ENCODE measurements around the gene RABGEF1. TPM values are rescaled to one million over a fixed set of nuclear protein-coding genes. Genes with fewer than 3 reads are reported as not detected.
A peak's percentile ranks its signal among the peaks of the same experiment; 100 is the strongest.

RABGEF1 gene
- total and polyA plus RNA-seq, 2 donors (not counting 1 experiment from before 2014, with no cell fraction given): 27.9 to 31.0 TPM

GRCh38 chr7:66732439-66732838 lies 8.1 kb upstream of the RABGEF1 start:
- no peak overlapping the region for H3K9ac ChIP-seq (ENCODE audit: low read length)
- peak overlapping the region; percentile 32 for H3K27ac Mint-ChIP-seq
- no peak overlapping the region for H3K27ac ChIP-seq (ENCODE audit: low read length in 2 of 2)
- peaks cover 14% of the 10 kb centered on the region for H4K20me1 ChIP-seq (ENCODE audit: control insufficient read depth, insufficient read depth, low read length, poor library complexity, severe bottlenecking)
- peaks cover 0 to 3% (median 0%) of the 10 kb centered on the region in 3 donors for H3K9me3 ChIP-seq (ENCODE audit: control extremely low read depth in 1 of 3, control insufficient read depth in 2 of 3, insufficient read depth in 1 of 3, low read length in 2 of 3)
- H3K4me2 ChIP-seq (replicated peaks; ENCODE audit: low read depth, low read length, poor library complexity, severe bottlenecking): no peak overlapping the region
- H3K4me3 ChIP-seq (ENCODE audit: control extremely low read depth in 1 of 5, extremely low read depth in 1 of 5, insufficient read depth in 1 of 5, low read depth in 2 of 5, low read length in 4 of 5): no peak overlapping the region
- no peak for ATAC-seq (ENCODE audit: low read depth)
- peaks cover 21 to 25% of the 10 kb centered on the region in 2 donors for H3K4me1 ChIP-seq (ENCODE audit: control insufficient read depth in 2 of 2, insufficient read depth in 2 of 2, low read length in 2 of 2)
- POLR2A ChIA-PET: no interaction called here
- H3K79me2 ChIP-seq (ENCODE audit: control insufficient read depth, insufficient read depth, low read length): peaks cover 38% of the 10 kb centered on the region
- TF ChIP-seq CTCF (IDR thresholded peaks at IDR 0.05) (no peak), EZH2 (IDR thresholded peaks at IDR 0.05; ENCODE audit: borderline replicate concordance, insufficient read depth, low read depth, low read length, poor library complexity, severe bottlenecking) (no peak)
- DNase-seq: no peak
- H3K27me3 ChIP-seq (replicated peaks in 1 of 4; ENCODE audit: control extremely low read depth in 1 of 4, control insufficient read depth in 3 of 4, insufficient read depth in 4 of 4, low read length in 3 of 4): no peaks in the 10 kb centered on the region
- WGBS (ENCODE audit: insufficient coverage): 74% methylated on average over 9 of the region's 9 CpGs
- H3K4me1 Mint-ChIP-seq: peaks cover 30% of the 10 kb centered on the region
- H3K4me3 Mint-ChIP-seq: no peak overlapping the region
- H2AFZ ChIP-seq (ENCODE audit: insufficient read depth, low read depth, low read length, poor library complexity, severe bottlenecking): no peak overlapping the region
- H3K27me3 Mint-ChIP-seq: no peaks in the 10 kb centered on the region
- H3K9me3 Mint-ChIP-seq (ENCODE audit: insufficient read depth): no peaks in the 10 kb centered on the region
- intact Hi-C loops (cut with micrococcal nuclease): no loop called here
- CTCF ChIA-PET: no interaction called here
- peaks cover 2 to 7% of the 10 kb centered on the region in 2 experiments for H3K36me3 ChIP-seq (replicated peaks in 1 of 2; ENCODE audit: control extremely low read depth in 1 of 2, control insufficient read depth in 1 of 2, extremely low read depth in 1 of 2, insufficient read depth in 2 of 2, low read length in 1 of 2)

GRCh38 chr7:66734006-66734405 lies 6.5 kb upstream of the RABGEF1 start:
- Histone ChIP-seq H3K4me3 (ENCODE audit: control extremely low read depth in 1 of 5, extremely low read depth in 1 of 5, insufficient read depth in 1 of 5, low read depth in 2 of 5, low read length in 4 of 5) (no peak overlapping the region), H3K36me3 (replicated peaks in 1 of 2; ENCODE audit: control extremely low read depth in 1 of 2, control insufficient read depth in 1 of 2, extremely low read depth in 1 of 2, insufficient read depth in 2 of 2, low read length in 1 of 2) (peaks cover 2 to 7% of the 10 kb centered on the region in 2 experiments), H3K79me2 (ENCODE audit: control insufficient read depth, insufficient read depth, low read length) (peaks cover 41% of the 10 kb centered on the region), H3K27ac (ENCODE audit: low read length in 2 of 2) (no peak overlapping the region), H2AFZ (ENCODE audit: insufficient read depth, low read depth, low read length, poor library complexity, severe bottlenecking) (no peak overlapping the region), H3K9me3 (ENCODE audit: control extremely low read depth in 1 of 3, control insufficient read depth in 2 of 3, insufficient read depth in 1 of 3, low read length in 2 of 3) (peaks cover 0 to 3% (median 0%) of the 10 kb centered on the region in 3 donors), H3K4me2 (replicated peaks; ENCODE audit: low read depth, low read length, poor library complexity, severe bottlenecking) (no peak overlapping the region), H3K4me1 (ENCODE audit: control insufficient read depth in 2 of 2, insufficient read depth in 2 of 2, low read length in 2 of 2) (peaks cover 33 to 39% of the 10 kb centered on the region in 2 donors), H3K9ac (ENCODE audit: low read length) (no peak overlapping the region), H3K27me3 (replicated peaks in 1 of 4; ENCODE audit: control extremely low read depth in 1 of 4, control insufficient read depth in 3 of 4, insufficient read depth in 4 of 4, low read length in 3 of 4) (no peaks in the 10 kb centered on the region), H4K20me1 (ENCODE audit: control insufficient read depth, insufficient read depth, low read length, poor library complexity, severe bottlenecking) (peaks cover 14% of the 10 kb centered on the region)
- intact Hi-C loops (cut with micrococcal nuclease): no loop called here
- no peak for TF ChIP-seq CTCF (IDR thresholded peaks at IDR 0.05)
- Mint-ChIP-seq H3K27ac (no peak overlapping the region), H3K4me3 (no peak overlapping the region), H3K27me3 (no peaks in the 10 kb centered on the region), H3K4me1 (peaks cover 42% of the 10 kb centered on the region), H3K9me3 (ENCODE audit: insufficient read depth) (no peaks in the 10 kb centered on the region)
- ChIA-PET POLR2A (no interaction called here), CTCF (no interaction called here)
- DNase-seq (no peak), ATAC-seq (ENCODE audit: low read depth) (no peak)
- 87% methylated on average over 3 of the region's 6 CpGs for WGBS (ENCODE audit: insufficient coverage)
